ENCODE measurements around the gene C6orf52. TPM values are rescaled to one million over a fixed set of nuclear protein-coding genes. Genes with fewer than 3 reads are reported as not detected.

The C6orf52 gene
- total RNA-seq, 4 donors from 2014 or later, result not detected

- TF ChIP-seq CTCF (IDR thresholded peaks at IDR 0.05), result no peak
- no peak for ATAC-seq (ENCODE audit: low FRiP score)
- DNase-seq (ENCODE audit: low spot score), result no peak
Measured at GRCh38 chr6:10624836-10625235, 69.6 kb downstream of the C6orf52 start.

GRCh38 chr6:10621847-10622246 lies 72.6 kb downstream of the C6orf52 start:
- ATAC-seq (ENCODE audit: low FRiP score) (no peak), DNase-seq (ENCODE audit: low spot score) (no peak)
- TF ChIP-seq CTCF (IDR thresholded peaks at IDR 0.05), result no peak

Small RNA genes lying within 50 kb of the gene (small RNA-seq; reads per million reads assigned to genes)
- not detected for gene RF00019

Other genes with a start within 250 kb of the C6orf52 start
- 1 to 10 TPM; 3.8 to 7.9 (median 6.0) TPM for gene GCNT2, start 173.3 kb downstream of the C6orf52 start, total RNA-seq
- gene PAK1IP1, start 356 bp upstream of the C6orf52 start, total RNA-seq, result 10 to 100 TPM; 10.7 to 36.5 (median 15.1) TPM
- 100 to 1,000 TPM in 2 of 4 donors, 10 to 100 TPM in 2; 97.9 to 144 (median 116) TPM for gene TMEM14C, start 28.5 kb upstream of the C6orf52 start, total RNA-seq
- 100 to 1,000 TPM in 1 of 4 donors, 10 to 100 TPM in 3; 69.1 to 100 (median 73.7) TPM for gene TMEM14B, start 53.2 kb upstream of the C6orf52 start, total RNA-seq
- 1 to 10 TPM in 2 of 4 donors, under 1 TPM in 2; 0.25 to 1.3 (median 1.0) TPM for gene MAK, start 143.9 kb upstream of the C6orf52 start, total RNA-seq
- not detected for gene GCM2, start 187.4 kb upstream of the C6orf52 start, total RNA-seq
- 1 to 10 TPM in 3 of 4 donors, under 1 TPM in 1; 0.47 to 3.3 (median 1.6) TPM for gene SYCP2L, start 192.4 kb upstream of the C6orf52 start, total RNA-seq

Measured in omental fat pad (tissue), 4 donors.